Measurements from ENCODE around the gene ZEB1.
"Not testable (repeated sequence)": the region's sequence is repeated elsewhere in the genome, so short reads cannot be mapped to it uniquely, and the experiment has no call there.

Gene ZEB1

DNA sequence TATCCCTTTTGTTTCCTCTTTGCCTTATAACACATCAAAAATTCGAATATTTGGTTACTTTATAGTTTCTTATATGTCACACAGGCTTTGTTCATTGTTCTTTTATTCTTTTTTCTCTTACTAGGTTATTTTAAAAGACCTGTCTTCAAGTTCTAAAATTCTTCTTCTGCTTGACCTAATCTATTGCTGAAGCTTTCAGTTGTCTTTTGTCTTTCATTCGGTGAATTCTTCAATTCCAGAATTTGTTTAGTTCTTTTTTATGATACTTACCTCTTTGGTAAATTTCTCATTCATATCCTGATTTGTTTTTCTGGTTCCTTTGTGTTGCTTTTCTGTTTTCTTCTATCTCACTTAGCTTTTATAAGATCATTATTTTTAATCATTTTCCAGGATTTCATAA is 188.4 kb downstream of the ZEB1 start:
- no peak for DNase-seq (ENCODE audit: low read depth in 2 of 2)

DNA sequence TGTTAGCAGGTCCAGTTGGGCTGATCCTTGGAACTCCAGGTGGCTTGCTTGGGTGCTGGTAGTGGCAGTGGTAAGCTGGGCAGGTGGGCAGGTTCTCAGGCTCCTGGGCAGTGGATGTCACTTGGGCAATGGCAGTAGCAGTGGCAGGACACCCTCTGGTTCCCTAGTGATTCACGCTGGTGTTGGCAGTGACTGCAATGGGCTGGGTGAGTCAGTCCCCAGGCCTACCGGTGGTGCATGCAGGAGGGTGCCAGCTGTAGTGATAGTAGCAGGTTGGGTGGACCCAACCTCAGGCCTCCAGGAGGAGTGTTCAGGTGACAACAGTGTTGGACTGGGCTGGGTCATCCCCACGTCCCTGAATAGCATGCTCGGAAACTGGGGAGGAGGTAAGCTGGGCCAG is 189.2 kb downstream of the ZEB1 start:
- no peak for DNase-seq (ENCODE audit: low read depth in 2 of 2)

DNA sequence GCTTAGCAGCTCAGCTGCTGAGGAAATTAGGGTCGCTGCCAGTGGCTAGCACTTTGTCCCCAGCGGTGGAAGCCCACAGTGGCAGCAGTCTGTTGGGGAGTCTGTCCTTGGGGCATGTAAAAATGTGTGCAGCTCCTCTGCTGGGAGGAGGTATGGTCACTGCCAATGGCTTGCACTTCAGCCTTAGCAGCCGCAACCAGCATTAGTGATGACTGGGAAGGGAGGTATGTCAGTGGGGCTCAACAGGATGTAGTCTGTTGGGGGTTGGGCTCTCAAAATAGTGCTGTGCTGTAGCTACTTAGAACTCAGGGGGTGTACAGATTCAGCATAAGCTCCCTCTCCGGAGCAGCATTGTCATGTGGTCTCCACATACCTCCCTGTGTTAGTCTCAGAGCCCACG is 189.9 kb downstream of the ZEB1 start:
- no peak for DNase-seq (ENCODE audit: low read depth in 2 of 2)

DNA sequence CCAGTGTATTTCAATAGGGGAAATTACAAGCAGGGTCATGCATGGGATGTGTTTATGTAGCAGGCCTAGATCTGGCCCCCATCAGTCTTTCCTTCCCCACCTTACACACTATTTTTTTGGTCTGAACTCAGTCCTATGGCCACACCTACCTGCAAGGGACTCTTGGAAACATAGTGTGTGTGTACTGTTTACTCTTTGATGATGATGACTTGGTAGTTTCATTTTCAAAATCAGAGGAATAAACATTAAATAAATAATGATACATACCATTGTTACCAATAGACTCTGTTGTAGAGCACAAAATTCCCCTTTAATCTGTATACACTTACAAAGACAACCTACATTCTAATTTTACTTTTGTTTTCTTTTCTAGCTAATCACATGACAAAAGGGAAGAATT is 191.0 kb downstream of the ZEB1 start:
- no peak for DNase-seq (ENCODE audit: low read depth in 2 of 2)

DNA sequence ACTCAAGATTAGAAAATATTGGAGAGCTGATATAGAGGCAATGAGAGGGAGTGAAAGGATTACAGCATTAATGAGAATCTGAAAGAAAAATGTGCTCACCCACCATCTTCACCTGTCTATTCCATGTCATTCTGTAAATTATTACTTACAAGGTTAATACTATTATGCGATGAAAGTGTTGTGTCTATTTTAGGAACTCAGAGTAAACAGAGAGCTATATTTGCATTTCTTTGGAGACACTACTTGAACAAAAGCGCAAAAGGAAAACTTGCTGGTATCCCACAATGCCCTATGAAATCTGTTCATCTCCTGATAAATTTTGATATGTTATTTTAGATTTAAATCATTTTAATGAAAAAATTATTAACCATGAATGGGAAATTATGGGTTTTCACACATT is 196.1 kb downstream of the ZEB1 start:
- no peak for DNase-seq (ENCODE audit: low read depth in 2 of 2)

DNA sequence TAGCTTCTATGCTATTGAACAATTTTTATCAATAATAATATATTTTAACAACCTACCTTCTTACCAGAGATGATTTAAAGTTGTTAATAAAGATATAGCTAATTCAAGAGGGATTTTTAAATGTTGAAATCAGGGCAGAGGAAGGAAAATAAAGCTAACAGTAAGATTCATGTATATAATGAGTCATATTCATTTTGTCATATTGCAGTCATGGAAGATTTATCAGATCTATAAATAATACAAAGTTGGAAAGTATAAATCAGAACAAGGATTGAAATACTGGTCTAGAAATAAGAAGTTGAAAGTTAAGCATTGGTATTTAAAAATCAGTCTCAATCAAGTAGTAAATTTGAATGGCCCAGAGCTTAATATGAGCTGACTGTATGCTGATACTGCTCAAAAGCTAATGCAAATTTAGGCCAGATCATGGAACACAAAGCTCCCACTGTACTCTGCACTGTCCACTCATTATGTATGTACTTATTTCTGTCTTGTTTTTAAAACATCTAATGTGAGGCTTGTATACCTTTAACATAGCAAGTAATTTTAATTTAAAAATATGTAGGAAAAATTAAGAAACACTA is 196.9 kb downstream of the ZEB1 start:
- DNase-seq (ENCODE audit: low read depth in 2 of 2): no peak

DNA sequence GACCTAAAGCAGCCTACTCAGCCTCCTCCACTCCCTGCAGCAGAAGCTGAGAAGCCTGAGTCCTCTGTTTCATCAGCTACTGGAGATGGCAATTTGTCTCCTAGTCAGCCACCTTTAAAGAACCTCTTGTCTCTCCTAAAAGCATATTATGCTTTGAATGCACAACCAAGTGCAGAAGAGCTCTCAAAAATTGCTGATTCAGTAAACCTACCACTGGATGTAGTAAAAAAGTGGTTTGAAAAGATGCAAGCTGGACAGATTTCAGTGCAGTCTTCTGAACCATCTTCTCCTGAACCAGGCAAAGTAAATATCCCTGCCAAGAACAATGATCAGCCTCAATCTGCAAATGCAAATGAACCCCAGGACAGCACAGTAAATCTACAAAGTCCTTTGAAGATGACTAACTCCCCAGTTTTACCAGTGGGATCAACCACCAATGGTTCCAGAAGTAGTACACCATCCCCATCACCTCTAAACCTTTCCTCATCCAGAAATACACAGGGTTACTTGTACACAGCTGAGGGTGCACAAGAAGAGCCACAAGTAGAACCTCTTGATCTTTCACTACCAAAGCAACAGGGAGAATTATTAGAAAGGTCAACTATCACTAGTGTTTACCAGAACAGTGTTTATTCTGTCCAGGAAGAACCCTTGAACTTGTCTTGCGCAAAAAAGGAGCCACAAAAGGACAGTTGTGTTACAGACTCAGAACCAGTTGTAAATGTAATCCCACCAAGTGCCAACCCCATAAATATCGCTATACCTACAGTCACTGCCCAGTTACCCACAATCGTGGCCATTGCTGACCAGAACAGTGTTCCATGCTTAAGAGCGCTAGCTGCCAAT is 202.2 kb downstream of the ZEB1 start:
- no peak for DNase-seq (ENCODE audit: low read depth in 2 of 2)

DNA sequence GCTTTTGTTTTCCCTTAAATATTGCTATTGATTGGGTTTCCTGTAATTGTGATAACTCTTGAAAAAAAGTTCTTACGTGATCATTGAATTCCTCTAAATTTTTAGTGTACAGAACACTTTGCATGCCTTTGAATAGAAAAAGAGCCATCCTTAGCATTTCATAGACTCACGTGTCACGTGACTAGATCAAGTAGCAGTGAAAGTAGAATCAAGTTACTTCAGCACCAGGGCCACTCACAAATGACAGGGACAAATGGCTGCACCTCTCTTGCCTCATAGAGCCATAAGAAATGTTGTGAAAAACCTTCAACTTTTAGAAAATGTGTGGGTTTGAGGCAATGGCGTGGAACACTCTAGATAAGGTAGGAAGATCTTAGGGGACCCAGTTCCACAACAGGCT is 203.8 kb downstream of the ZEB1 start:
- DNase-seq (ENCODE audit: low read depth in 2 of 2): no peak

DNA sequence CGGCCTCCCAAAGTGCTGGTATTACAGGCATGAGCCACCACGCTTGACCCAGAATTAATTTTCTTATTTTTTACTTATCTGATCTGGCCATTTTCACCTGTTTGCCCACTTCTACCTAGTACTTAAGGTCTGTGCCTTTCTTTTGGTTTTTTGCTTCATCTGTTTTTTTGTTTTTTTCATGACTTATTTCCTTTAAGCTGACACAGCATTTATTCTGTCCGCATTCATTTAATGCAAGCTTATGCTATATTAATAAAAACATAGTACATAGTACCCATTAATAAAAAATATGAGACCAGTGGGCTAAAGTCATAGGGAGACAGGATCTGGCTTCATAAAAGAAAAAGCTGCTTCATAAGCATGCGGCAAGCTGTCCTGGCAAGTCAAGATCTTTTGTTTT is 205.4 kb downstream of the ZEB1 start:
- no peak for DNase-seq (ENCODE audit: low read depth in 2 of 2)

DNA sequence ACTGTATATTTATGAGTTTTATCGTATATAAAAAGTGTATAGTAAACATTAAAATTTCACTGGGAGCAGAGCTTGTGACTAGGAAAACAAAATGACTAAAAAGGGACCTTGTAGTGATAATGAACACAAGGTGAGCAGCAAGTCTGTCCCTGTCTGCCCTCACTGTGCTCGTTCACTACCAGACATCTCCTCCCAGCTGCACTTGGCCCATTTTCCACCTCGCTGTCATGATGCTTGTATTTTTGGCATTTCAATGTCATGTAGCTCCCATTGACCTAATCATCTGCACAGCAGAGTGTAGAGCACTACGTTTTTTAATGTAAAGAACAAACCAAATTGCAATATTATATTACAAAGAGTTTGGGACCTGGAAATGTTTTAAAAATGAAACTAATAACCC is 207.2 kb downstream of the ZEB1 start:
- no peak for DNase-seq (ENCODE audit: low read depth in 2 of 2)

DNA sequence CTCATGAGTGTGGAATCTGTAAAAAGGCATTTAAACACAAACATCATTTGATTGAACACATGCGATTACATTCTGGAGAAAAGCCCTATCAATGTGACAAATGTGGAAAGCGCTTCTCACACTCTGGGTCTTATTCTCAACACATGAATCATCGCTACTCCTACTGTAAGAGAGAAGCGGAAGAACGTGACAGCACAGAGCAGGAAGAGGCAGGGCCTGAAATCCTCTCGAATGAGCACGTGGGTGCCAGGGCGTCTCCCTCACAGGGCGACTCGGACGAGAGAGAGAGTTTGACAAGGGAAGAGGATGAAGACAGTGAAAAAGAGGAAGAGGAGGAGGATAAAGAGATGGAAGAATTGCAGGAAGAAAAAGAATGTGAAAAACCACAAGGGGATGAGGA is 207.7 kb downstream of the ZEB1 start:
- DNase-seq (ENCODE audit: low read depth in 2 of 2): no peak

DNA sequence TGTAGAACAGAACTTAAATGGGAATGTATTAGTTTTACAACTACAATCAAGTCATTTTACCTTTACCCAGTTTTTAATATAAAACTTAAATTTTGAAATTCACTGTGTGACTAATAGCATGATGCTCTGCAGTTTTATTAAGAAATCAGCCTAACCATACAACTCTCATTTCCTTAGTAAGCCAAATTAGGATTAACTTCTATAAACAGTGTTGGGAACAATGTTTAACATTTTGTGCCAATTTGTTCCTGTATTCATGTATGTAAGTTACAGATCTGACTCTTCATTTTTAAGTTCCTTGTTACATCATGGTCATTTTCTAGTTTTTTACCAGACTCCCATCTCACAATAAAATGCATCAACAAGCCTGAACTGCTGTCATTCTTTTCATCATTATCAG is 209.8 kb downstream of the ZEB1 start:
- DNase-seq (ENCODE audit: low read depth in 2 of 2): no peak

DNA sequence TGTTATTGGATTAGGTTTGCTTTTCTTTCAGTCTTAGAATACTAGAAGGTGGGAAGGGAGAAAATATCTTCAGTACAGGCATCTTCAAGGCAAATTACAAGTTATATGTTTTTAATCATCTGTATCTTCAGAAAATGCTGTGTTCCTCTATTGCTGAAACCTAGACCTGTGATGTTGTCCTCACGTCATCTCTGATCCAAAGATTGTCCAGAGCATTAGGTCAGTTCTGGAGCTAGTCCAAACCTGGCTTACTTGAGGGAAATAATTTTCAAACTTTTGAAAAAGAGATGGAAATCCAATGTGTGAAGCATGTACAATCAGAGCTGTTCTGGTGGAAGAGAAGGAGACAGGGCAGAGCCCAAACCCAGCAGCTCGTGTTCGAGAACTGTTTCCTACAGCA is 217.3 kb downstream of the ZEB1 start:
- no peak for DNase-seq (ENCODE audit: low read depth in 2 of 2)

DNA sequence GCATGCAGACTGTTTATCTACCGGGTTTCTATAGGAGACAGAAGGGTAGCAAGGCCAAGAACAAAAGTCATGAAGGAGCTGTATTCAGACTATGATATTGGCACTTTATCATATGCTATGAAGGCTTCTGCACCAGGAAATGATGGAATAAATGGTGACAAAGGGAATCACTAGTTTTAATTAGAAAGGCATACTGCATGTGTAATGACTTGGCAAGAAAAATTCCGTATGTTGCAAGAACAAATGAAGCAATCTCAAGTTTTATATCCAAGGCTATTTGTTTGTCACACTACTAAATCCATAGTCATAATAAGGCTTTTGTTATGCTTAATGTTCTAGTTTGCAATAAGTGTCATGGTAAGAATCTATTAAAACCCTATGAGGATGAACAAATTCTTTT is 230.9 kb downstream of the ZEB1 start:
- no peak for DNase-seq (ENCODE audit: low read depth in 2 of 2)

DNA sequence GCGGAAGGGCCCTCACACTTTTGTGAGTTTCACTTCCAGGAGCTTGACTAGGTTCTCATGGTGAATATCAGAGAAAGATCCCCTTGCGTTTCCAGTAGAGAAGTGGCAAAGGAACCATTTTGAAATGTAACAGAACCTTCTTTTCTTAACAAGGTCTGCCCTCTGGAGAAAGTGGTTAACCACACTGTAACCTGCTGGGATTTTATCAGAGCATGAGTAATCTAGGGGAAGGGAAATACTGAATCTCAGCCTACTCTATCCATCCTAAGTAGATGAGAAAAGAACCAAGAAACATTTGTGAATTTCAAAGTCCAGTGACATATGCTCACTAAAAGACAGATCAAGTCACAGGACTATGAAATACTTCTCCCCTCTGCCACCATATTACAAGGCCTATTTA is 235.5 kb downstream of the ZEB1 start:
- no peak for DNase-seq (ENCODE audit: low read depth in 2 of 2)

DNA sequence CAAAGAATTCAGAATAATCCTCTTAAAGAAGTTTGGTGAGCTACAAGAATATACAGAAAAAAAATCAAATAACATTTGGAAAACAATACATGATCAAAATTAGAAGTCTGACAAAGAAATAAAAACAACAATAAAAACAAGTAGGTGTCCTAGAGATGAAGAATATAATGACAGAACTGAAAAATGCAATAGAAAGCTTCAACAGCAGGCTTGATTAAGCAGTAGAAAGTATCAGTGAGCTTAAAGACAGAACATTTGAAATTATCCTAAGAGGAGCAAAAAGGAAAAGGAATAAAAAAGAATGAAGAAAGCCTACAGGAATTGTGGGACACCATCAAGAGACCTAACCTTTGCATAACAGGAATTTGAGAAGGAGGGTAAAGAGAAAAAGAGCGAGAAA is 238.8 kb downstream of the ZEB1 start:
- no peak for DNase-seq (ENCODE audit: low read depth in 2 of 2)

DNA sequence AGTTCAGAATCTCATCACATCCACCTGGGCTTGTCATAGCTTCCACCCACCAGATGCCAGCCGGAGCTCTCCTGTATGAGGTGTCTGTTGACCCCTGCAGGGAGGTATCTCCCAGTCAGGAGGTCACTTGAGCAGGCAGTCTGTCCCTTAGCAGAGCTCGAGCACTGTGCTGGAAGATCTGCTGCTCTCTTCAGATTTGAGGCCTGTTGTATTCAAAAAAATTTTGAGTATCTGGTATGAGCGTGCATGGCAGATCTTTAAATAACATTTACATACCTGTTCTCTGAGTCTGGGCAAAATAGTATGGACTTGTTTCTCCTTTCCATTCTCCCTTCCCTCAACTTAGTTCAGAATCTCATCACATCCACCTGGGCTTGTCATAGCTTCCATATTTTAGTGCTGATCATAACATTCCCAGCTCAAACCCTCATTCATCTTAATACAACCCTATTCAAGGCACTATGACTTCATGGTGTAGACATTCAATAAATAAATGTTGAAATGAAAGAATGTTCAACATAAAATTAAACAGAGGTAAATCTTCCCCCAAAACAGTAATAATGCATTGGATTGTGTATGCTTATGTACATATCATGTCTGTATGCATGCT is 249.3 kb downstream of the ZEB1 start:
- DNase-seq (ENCODE audit: low read depth in 2 of 2): not testable (repeated sequence)

DNA sequence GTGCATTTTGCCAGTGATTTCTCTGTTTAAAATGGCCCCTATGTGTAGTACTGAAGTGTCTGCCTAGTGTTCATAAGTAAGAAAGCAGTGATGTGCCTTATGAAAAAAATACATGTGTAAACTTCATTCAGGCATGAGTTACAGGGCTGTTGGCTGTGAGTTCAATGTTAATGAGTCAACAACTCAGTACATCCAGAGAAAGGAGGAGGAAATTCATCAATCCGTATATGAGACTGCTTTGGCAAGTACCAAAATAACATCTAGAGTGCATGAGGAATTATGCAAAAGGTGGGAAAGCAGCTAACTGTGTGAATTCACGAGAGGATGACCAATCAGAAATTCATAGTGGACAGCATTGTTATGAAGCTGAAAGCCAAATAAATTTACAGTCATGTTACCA is 255.6 kb downstream of the ZEB1 start:
- DNase-seq (ENCODE audit: low read depth in 2 of 2): no peak

DNA sequence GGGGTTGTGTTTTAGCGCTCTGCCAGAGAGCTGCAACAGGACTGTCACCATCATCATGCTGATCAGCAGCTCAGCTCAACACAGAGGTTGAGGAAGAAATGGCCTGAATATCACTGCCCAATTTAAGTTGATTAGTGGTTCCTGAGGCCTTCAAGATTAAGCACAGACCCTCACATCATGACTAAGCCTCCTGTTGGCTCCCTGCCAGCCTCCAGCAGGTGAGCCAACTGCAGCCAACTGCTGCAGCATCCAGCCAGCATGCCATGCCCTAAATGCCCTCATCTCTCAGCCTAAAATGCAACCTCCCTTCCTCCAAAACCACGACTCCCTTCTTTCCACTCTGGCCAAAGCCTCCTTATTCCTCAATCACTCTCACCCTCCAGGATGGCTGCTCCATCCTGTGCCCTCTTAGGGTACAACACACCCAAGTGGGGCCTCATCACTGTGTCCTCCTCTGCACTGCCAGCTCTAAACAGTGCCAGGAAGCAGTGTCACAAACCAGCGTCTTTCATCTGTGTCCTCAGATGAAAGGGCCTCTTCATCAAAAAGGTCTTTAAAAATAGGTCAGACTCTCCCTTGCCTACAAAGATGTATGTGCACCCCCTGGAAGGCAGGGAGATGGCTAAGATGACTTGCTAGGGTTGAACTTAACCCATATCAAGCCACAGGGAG is 259.3 kb downstream of the ZEB1 start:
- DNase-seq (ENCODE audit: low read depth in 2 of 2): no peak

DNA sequence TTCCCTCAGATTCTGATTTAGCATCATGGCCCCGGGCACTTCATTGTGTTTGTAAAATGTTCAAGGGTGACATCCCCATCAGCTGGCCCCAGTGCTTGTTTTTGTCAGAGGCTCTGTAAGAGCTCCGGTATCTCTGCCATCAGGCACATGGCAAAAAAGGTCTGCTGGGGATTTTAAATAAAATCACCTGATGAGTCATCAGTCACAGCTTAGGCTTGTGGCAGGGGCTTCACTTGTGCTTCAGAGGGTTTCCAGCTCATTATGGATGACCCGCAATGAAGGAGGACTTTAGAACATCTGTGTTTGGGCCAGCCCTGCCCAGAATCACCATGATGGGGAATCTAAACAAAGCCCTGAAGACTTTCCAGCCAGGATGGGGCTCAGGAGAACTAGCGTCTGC is 259.9 kb downstream of the ZEB1 start:
- DNase-seq (ENCODE audit: low read depth in 2 of 2): no peak

Data from stimulated activated CD4-positive, alpha-beta T cell treated with anti-CD3 and anti-CD28 coated beads, Interleukin-4, amount 100 ng/mL, for 48 hours (primary cell).